Measurements from ENCODE around the gene TSR2. TPM values are rescaled to one million over a fixed set of nuclear protein-coding genes. Genes with fewer than 3 reads are reported as not detected.

The TSR2 gene, protein sequence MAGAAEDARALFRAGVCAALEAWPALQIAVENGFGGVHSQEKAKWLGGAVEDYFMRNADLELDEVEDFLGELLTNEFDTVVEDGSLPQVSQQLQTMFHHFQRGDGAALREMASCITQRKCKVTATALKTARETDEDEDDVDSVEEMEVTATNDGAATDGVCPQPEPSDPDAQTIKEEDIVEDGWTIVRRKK
- total RNA-seq (2014; rRNA removed; shearing (Covaris generic)): 20.6 and 26.0 TPM in 2 replicates
- polyA plus RNA-seq (2016; fragmentation: Nextera tagmentation; extraction: Ambion mirVana): 52.2 and 60.1 TPM in 2 replicates
- long read RNA-seq, transcript TSR2-201 (5 exons, 1,534 nt): major isoform, 69 of 75 reads
- long read RNA-seq, partial matches to known transcripts: 4 of 75 reads
- long read RNA-seq, other reads (novel, unspliced or antisense): 2 of 75 reads

DNA sequence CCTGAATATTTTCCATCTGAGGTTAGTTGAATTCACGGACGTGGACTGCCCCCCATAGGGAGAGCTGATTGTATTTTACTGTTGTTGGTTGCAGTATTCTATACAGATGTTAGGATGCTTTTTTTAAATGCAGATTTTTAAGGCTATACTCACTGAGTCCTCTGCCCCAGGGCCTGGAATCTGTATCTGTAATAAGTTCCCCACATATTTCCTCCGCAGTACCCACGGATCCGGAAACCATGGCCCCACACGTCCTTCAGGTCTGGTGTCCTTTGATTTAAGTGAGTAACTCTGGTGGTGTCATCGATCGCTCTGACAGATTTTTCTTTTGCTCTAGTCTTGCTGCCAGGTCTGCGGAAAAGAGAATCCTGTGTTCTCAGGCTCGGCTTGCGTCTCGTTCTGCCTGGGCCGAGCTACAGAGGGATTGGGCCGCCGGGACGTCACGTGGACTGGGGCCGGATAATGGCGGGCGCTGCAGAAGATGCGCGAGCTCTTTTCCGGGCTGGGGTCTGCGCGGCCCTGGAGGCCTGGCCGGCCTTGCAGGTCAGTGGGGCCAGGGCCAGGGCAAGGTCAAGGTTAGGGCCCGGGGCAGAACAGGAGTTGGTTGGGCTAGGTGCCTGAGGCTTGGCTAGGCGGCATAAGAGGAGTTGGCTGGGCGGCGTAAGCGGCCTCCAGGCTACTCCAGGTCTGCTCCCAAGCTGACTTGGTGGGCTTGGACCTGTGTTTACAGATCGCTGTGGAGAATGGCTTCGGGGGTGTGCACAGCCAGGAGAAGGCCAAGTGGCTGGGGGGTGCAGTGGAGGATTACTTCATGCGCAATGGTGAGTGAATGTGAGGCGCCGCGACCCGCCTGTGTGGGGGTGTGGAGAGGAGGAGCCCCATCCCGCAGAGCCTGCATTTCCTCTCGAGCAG, at the start of gene TSR2:
TSS of gene TSR2 (plus strand) at position 445 of the 912 bp plus-strand sequence. CDS start at position 463, 18 bp downstream.
- Histone ChIP-seq H4K20me1 (replicated peaks; ENCODE audit: insufficient read depth) (0 out of 2 replicates have a peak, but pooled peaks cover 3% of the 10 kb centered on the region), H3K4me3 (peak within 1 kb of the TSS; percentile 78), H2AFZ (no peak within 1 kb of the TSS), H3F3A (replicated peaks; ENCODE audit: low read depth) (no peaks in the 10 kb centered on the region), H3K27ac (ENCODE audit: low read depth) (no peak within 1 kb of the TSS), H3K36me3 (ENCODE audit: insufficient read depth) (no peaks in the 10 kb centered on the region), H3K9me2 (ENCODE audit: insufficient read depth) (no peaks in the 10 kb centered on the region), H3K27me3 (ENCODE audit: insufficient read depth) (no peaks in the 10 kb centered on the region), H3K4me2 (peak within 1 kb of the TSS; percentile 92), H3K4me1 (ENCODE audit: insufficient read depth) (no peaks in the 10 kb centered on the region), H3K79me2 (replicated peaks; ENCODE audit: insufficient read depth) (peaks cover 26% of the 10 kb centered on the region)
- Mint-ChIP-seq H3K9me3 (no peaks in the 10 kb centered on the region; the same call in 2 of the 3 replicates), H3K4me1 (peaks cover 16% of the 10 kb centered on the region), H3K27me3 (ENCODE audit: insufficient read depth, low read depth, poor library complexity) (peaks cover 8% of the 10 kb centered on the region), H3K27ac (peak within 1 kb of the TSS; percentile 86), H3K36me3 (ENCODE audit: low read depth) (peaks cover 27% of the 10 kb centered on the region), H3K4me3 (peak within 1 kb of the TSS; percentile 96)
- ATAC-seq: peak; percentile 94
- TF ChIP-seq, protein P1, sequence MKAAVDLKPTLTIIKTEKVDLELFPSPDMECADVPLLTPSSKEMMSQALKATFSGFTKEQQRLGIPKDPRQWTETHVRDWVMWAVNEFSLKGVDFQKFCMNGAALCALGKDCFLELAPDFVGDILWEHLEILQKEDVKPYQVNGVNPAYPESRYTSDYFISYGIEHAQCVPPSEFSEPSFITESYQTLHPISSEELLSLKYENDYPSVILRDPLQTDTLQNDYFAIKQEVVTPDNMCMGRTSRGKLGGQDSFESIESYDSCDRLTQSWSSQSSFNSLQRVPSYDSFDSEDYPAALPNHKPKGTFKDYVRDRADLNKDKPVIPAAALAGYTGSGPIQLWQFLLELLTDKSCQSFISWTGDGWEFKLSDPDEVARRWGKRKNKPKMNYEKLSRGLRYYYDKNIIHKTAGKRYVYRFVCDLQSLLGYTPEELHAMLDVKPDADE (IDR thresholded peaks at IDR 0.05): peak; percentile 54
- TF ChIP-seq, protein P2, sequence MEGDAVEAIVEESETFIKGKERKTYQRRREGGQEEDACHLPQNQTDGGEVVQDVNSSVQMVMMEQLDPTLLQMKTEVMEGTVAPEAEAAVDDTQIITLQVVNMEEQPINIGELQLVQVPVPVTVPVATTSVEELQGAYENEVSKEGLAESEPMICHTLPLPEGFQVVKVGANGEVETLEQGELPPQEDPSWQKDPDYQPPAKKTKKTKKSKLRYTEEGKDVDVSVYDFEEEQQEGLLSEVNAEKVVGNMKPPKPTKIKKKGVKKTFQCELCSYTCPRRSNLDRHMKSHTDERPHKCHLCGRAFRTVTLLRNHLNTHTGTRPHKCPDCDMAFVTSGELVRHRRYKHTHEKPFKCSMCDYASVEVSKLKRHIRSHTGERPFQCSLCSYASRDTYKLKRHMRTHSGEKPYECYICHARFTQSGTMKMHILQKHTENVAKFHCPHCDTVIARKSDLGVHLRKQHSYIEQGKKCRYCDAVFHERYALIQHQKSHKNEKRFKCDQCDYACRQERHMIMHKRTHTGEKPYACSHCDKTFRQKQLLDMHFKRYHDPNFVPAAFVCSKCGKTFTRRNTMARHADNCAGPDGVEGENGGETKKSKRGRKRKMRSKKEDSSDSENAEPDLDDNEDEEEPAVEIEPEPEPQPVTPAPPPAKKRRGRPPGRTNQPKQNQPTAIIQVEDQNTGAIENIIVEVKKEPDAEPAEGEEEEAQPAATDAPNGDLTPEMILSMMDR (conservative IDR thresholded peaks at IDR 0.05; ENCODE audit: low read depth in 2 of 2): peak in 1 of 2 experiments; percentile 36; a peak in 2 of 4 replicates
- no peak for TF ChIP-seq CREB1 (CRISPR knock-in tag; IDR thresholded peaks at IDR 0.05; ENCODE audit: low read depth)
- 0 out of 2 replicates have a peak, but pooled peaks have one; percentile 28 for TF ChIP-seq POLR2AphosphoS5 (IDR thresholded peaks at IDR 0.05; ENCODE audit: low read depth)
- DNase-seq (ENCODE audit: low spot score): peak; percentile 87

DNA sequence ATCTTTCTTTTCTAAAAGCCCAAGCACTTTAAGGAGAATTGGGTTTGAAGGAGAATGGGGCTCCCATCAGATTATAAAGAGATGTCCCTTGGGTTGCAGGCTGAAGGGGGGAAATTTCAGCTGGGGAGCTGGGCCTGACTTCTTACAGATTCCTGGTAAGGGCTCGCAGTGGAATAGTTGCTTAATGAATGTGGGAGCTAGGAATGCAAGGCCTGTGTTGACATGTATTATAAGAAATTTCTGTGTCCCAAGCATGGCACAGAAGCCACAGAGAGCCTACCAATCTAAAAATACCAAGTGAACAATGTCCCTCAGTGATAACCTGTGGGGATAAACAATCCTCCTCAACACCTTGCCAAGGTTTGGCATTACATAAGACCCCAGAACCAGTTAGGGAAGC, 43.1 kb upstream of the TSR2 start:
- no peak overlapping the region for H3K27ac Mint-ChIP-seq
- Histone ChIP-seq H3K4me1 (ENCODE audit: insufficient read depth) (no peaks in the 10 kb centered on the region), H2AFZ (no peak overlapping the region), H3K79me2 (replicated peaks; ENCODE audit: insufficient read depth) (no peaks in the 10 kb centered on the region), H3K27ac (ENCODE audit: low read depth) (no peak overlapping the region), H4K20me1 (replicated peaks; ENCODE audit: insufficient read depth) (no peaks in the 10 kb centered on the region), H3K27me3 (ENCODE audit: insufficient read depth) (no peaks in the 10 kb centered on the region), H3K4me2 (no peak overlapping the region), H3F3A (replicated peaks; ENCODE audit: low read depth) (no peaks in the 10 kb centered on the region), H3K4me3 (no peak overlapping the region), H3K36me3 (ENCODE audit: insufficient read depth) (no peaks in the 10 kb centered on the region), H3K9me2 (ENCODE audit: insufficient read depth) (no peaks in the 10 kb centered on the region)
- H3K9me3 Mint-ChIP-seq: no peaks in the 10 kb centered on the region
- ATAC-seq (no peak), DNase-seq (ENCODE audit: low spot score) (no peak)
- H3K36me3 Mint-ChIP-seq (ENCODE audit: low read depth): no peaks in the 10 kb centered on the region
- no peak overlapping the region for H3K4me3 Mint-ChIP-seq
- H3K27me3 Mint-ChIP-seq (ENCODE audit: insufficient read depth, low read depth, poor library complexity): peaks cover 3% of the 10 kb centered on the region
- peaks cover 4% of the 10 kb centered on the region; the same call in 2 of the 3 replicates for H3K4me1 Mint-ChIP-seq
- no peak for TF ChIP-seq STAT1 (IDR thresholded peaks at IDR 0.05; ENCODE audit: unreplicated experiment)
- no peak for TF ChIP-seq POLR2AphosphoS5 (IDR thresholded peaks at IDR 0.05; ENCODE audit: low read depth)
- TF ChIP-seq, protein P3, sequence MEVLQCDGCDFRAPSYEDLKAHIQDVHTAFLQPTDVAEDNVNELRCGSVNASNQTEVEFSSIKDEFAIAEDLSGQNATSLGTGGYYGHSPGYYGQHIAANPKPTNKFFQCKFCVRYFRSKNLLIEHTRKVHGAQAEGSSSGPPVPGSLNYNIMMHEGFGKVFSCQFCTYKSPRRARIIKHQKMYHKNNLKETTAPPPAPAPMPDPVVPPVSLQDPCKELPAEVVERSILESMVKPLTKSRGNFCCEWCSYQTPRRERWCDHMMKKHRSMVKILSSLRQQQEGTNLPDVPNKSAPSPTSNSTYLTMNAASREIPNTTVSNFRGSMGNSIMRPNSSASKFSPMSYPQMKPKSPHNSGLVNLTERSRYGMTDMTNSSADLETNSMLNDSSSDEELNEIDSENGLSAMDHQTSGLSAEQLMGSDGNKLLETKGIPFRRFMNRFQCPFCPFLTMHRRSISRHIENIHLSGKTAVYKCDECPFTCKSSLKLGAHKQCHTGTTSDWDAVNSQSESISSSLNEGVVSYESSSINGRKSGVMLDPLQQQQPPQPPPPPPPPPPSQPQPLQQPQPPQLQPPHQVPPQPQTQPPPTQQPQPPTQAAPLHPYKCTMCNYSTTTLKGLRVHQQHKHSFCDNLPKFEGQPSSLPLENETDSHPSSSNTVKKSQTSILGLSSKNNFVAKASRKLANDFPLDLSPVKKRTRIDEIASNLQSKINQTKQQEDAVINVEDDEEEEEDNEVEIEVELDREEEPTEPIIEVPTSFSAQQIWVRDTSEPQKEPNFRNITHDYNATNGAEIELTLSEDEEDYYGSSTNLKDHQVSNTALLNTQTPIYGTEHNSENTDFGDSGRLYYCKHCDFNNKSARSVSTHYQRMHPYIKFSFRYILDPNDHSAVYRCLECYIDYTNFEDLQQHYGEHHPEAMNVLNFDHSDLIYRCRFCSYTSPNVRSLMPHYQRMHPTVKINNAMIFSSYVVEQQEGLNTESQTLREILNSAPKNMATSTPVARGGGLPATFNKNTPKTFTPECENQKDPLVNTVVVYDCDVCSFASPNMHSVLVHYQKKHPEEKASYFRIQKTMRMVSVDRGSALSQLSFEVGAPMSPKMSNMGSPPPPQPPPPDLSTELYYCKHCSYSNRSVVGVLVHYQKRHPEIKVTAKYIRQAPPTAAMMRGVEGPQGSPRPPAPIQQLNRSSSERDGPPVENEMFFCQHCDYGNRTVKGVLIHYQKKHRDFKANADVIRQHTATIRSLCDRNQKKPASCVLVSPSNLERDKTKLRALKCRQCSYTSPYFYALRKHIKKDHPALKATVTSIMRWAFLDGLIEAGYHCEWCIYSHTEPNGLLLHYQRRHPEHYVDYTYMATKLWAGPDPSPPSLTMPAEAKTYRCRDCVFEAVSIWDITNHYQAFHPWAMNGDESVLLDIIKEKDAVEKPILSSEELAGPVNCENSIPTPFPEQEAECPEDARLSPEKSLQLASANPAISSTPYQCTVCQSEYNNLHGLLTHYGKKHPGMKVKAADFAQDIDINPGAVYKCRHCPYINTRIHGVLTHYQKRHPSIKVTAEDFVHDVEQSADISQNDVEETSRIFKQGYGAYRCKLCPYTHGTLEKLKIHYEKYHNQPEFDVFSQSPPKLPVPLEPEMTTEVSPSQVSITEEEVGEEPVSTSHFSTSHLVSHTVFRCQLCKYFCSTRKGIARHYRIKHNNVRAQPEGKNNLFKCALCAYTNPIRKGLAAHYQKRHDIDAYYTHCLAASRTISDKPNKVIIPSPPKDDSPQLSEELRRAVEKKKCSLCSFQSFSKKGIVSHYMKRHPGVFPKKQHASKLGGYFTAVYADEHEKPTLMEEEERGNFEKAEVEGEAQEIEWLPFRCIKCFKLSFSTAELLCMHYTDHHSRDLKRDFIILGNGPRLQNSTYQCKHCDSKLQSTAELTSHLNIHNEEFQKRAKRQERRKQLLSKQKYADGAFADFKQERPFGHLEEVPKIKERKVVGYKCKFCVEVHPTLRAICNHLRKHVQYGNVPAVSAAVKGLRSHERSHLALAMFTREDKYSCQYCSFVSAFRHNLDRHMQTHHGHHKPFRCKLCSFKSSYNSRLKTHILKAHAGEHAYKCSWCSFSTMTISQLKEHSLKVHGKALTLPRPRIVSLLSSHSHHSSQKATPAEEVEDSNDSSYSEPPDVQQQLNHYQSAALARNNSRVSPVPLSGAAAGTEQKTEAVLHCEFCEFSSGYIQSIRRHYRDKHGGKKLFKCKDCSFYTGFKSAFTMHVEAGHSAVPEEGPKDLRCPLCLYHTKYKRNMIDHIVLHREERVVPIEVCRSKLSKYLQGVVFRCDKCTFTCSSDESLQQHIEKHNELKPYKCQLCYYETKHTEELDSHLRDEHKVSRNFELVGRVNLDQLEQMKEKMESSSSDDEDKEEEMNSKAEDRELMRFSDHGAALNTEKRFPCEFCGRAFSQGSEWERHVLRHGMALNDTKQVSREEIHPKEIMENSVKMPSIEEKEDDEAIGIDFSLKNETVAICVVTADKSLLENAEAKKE (CRISPR knock-in tag; IDR thresholded peaks at IDR 0.05): no peak
- no peak for TF ChIP-seq ZNF331 (CRISPR knock-in tag; IDR thresholded peaks at IDR 0.05; ENCODE audit: low read depth)

Measured in GM23338 (cell line).